Erythroblast (primary cell): ENCODE measurements around the gene LRRC28.

Source experiments
- GATA1 ChIP-seq: IDR thresholded peaks from 2 replicates; pipeline ENCODE4 v1.6.1; 2011; ENCODE audit warnings: low read depth, mild to moderate bottlenecking, control low read depth, low read length, moderate library complexity
- POLR2A ChIP-seq: IDR thresholded peaks from 2 replicates; pipeline ENCODE4 v1.6.1; 2011; ENCODE audit warnings: mild to moderate bottlenecking, low read length

DNA sequence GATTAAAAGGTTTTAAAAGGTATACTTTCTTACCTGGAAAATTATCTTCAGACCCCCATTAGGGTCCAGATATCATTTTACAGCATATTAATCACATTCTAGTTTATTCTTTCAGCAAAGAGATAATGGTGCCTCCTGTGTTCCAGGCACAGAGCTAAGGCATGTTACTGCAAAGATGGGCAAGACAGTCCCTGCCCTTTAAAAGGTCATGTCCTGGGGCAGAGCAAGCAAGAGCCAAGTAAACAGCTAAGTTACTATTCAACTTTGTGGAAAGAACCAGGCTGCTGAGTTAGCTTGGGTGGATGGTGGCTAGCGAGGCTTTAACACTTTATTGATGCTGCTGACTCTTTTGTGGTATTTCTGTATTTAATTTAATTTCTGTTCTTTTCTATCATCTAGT lies 75.0 kb downstream of the LRRC28 start:
- no peak for TF ChIP-seq POLR2A
- TF ChIP-seq GATA1, result no peak
